A673 (cell line): ENCODE data around the gene AKAP8.

Source experiments
- CTCF ChIP-seq: fragments of 300-800, 200-600 bp; sonication (generic); conservative IDR thresholded peaks from 2 replicates; pipeline ENCODE4 v1.5.1; 2017; ENCODE audit warnings: low read depth, mild to moderate bottlenecking, antibody characterized with exemption, low read length, moderate library complexity, mixed read lengths
- EZH2 ChIP-seq: fragments of 200-600 bp; sonication (generic); IDR thresholded peaks from 2 replicates; pipeline ENCODE4 v1.6.1; 2017; ENCODE audit warnings: borderline replicate concordance, low read depth, mild to moderate bottlenecking, mixed read lengths, antibody characterized with exemption, low read length; ENCODE audit not compliant: poor library complexity, severe bottlenecking

DNA sequence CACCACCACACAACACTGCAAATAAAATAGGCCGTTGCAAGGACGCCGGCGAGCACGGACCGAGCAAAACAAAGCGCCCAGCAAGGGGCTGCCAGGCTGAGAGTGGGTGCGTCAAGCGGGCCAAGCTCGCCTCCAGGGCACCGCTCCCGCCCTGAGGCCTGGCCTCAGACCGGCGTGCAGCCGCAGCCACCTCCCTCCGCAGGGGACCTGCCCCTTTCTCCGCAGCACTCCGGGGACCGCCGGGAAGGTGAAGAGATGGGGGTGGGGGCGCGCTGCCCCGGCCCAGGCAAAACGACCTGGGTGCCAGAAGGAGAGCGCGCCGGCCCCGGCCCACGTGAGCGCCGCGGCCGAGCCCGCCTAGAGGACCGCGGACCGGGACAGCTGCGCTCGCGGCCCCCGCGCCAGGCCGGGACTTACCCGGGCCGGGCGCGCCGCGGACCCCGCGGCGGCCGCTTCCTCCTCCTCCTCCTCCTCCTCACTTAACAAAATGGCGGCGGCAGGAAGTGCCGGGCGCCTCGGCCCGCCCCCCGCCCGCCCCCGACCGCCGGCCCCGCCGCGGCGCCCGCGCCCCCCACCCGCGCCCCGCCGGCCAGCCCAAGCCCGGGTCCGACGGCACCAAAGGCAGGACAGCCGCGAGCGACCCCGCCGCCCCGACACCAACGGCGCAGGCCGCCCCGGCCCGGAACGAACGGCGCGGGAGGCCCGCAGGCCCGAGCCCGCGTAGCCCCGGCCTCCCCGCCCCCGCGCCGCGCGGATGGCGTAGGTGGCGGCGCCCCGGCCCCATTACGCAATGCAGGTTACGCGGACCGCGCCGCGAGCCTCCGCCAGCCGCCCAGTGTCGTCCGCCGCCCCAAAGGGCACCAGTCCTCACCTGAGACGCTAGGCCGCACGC is 47.9 kb downstream of the AKAP8 start:
- TF ChIP-seq EZH2 (no peak), CTCF (no peak)
